ENCODE measurements around the gene OTUB2.

OTUB2 gene

GRCh38 chr14:93998871-93999403 is 27.2 kb upstream of the OTUB2 start:
- H3K4me1 ChIP-seq (ENCODE audit: control insufficient read depth, insufficient read depth, low read length), result peaks cover 2% of the 10 kb centered on the region
- no peaks in the 10 kb centered on the region for H3K27me3 ChIP-seq (ENCODE audit: control insufficient read depth, insufficient read depth, low read length)

GRCh38 chr14:93999573-93999972 is 26.6 kb upstream of the OTUB2 start:
- H3K36me3 ChIP-seq (ENCODE audit: control insufficient read depth, insufficient read depth, low read length), result no peaks in the 10 kb centered on the region
- no peak overlapping the region for H3K4me3 ChIP-seq (ENCODE audit: low read depth, low read length)
- no peaks in the 10 kb centered on the region for H3K27me3 ChIP-seq (ENCODE audit: control insufficient read depth, insufficient read depth, low read length)
- H3K9ac ChIP-seq (ENCODE audit: low read depth, low read length), result no peak overlapping the region
- peaks cover 2% of the 10 kb centered on the region for H3K4me1 ChIP-seq (ENCODE audit: control insufficient read depth, insufficient read depth, low read length)
- no peaks in the 10 kb centered on the region for H3K9me3 ChIP-seq (ENCODE audit: control insufficient read depth, insufficient read depth, low read length)

More at GRCh38 chr14:93998871-93999403, 27.2 kb upstream of the OTUB2 start:
- H3K36me3 ChIP-seq (ENCODE audit: control insufficient read depth, insufficient read depth, low read length), result no peaks in the 10 kb centered on the region
- no peak overlapping the region for H3K9ac ChIP-seq (ENCODE audit: low read depth, low read length)
- no peak overlapping the region for H3K4me3 ChIP-seq (ENCODE audit: low read depth, low read length)
- H3K9me3 ChIP-seq (ENCODE audit: control insufficient read depth, insufficient read depth, low read length), result no peaks in the 10 kb centered on the region

GRCh38 chr14:94000267-94000666 is 25.9 kb upstream of the OTUB2 start:
- Histone ChIP-seq H3K9ac (ENCODE audit: low read depth, low read length) (no peak overlapping the region), H3K27me3 (ENCODE audit: control insufficient read depth, insufficient read depth, low read length) (no peaks in the 10 kb centered on the region), H3K36me3 (ENCODE audit: control insufficient read depth, insufficient read depth, low read length) (no peaks in the 10 kb centered on the region), H3K4me1 (ENCODE audit: control insufficient read depth, insufficient read depth, low read length) (peaks cover 2% of the 10 kb centered on the region), H3K4me3 (ENCODE audit: low read depth, low read length) (no peak overlapping the region), H3K9me3 (ENCODE audit: control insufficient read depth, insufficient read depth, low read length) (no peaks in the 10 kb centered on the region)

- Histone ChIP-seq H3K4me3 (ENCODE audit: low read depth, low read length) (no peak overlapping the region), H3K36me3 (ENCODE audit: control insufficient read depth, insufficient read depth, low read length) (no peaks in the 10 kb centered on the region), H3K4me1 (ENCODE audit: control insufficient read depth, insufficient read depth, low read length) (peaks cover 2% of the 10 kb centered on the region), H3K9me3 (ENCODE audit: control insufficient read depth, insufficient read depth, low read length) (no peaks in the 10 kb centered on the region), H3K9ac (ENCODE audit: low read depth, low read length) (no peak overlapping the region), H3K27me3 (ENCODE audit: control insufficient read depth, insufficient read depth, low read length) (no peaks in the 10 kb centered on the region)
These were observed 25.1 kb upstream of the OTUB2 start for GRCh38 chr14:94001016-94001415.

DNA sequence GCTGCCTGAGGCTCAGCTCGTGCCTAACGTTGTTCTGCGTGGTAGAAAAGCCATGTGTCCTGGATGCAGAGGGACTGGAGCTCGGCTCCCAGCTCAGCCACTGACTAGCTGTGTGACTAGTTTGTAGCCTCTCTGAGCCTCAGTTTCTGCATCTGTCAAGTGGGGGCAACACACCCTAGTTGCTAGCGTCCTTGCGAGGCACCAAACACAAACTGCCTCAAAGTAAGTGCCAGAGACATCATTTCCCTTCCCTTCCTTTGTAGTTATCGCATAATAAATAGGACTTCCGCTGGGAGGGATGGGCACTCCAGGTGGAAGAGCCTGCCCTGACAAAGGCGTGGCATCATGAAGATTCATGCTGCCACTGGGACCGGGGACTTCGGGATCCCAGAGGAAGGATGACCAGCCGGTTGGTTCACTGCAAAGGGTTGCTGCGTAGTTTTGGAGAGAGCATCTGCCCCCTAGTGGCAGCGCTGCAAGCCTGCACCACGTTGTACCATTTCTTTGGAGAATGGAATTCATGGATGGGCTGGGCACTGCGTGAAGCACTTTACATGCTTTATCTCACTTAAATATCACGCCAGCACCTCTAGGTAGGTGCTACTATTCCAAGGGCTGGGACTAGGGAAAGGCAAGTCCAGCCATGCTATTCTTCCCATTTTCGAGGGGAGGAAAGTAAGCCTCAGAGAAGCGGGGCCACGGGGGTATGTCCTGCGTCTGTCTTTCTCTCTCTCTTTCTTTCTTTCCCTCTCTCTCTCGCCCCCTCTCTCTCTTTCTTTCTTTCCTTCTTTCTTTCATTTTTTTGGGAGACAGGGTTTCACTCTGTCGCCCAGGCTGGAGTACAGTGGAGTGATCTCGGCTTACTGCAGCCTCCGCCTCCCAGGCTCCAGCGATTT is 24.4 kb upstream of the OTUB2 start:
- no peaks in the 10 kb centered on the region for H3K27me3 ChIP-seq (ENCODE audit: control insufficient read depth, insufficient read depth, low read length)
- no peaks in the 10 kb centered on the region for H3K9me3 ChIP-seq (ENCODE audit: control insufficient read depth, insufficient read depth, low read length)
- H3K36me3 ChIP-seq (ENCODE audit: control insufficient read depth, insufficient read depth, low read length), result no peaks in the 10 kb centered on the region
- H3K4me3 ChIP-seq (ENCODE audit: low read depth, low read length), result no peak overlapping the region
- peaks cover 2% of the 10 kb centered on the region for H3K4me1 ChIP-seq (ENCODE audit: control insufficient read depth, insufficient read depth, low read length)
- H3K9ac ChIP-seq (ENCODE audit: low read depth, low read length), result no peak overlapping the region

DNA sequence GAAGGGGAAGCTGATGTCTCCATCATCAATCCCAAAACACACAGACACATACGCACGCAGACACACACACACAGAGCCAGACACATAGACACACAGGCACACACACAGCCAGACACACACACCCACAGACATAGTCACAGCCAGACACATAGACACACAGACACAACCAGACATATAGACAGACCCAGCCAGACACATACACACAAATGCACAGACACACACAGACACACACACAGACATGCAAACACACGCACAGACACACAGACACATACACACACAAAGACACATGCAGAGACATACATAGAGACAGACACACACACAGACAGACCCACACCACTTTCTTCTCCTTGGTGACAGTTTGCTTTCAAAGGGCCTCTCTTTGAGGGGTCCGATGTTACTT is 22.7 kb upstream of the OTUB2 start:
- Histone ChIP-seq H3K4me3 (ENCODE audit: low read depth, low read length) (no peak overlapping the region), H3K4me1 (ENCODE audit: control insufficient read depth, insufficient read depth, low read length) (peaks cover 2% of the 10 kb centered on the region), H3K27me3 (ENCODE audit: control insufficient read depth, insufficient read depth, low read length) (no peaks in the 10 kb centered on the region), H3K9ac (ENCODE audit: low read depth, low read length) (no peak overlapping the region), H3K36me3 (ENCODE audit: control insufficient read depth, insufficient read depth, low read length) (no peaks in the 10 kb centered on the region), H3K9me3 (ENCODE audit: control insufficient read depth, insufficient read depth, low read length) (no peaks in the 10 kb centered on the region)

DNA sequence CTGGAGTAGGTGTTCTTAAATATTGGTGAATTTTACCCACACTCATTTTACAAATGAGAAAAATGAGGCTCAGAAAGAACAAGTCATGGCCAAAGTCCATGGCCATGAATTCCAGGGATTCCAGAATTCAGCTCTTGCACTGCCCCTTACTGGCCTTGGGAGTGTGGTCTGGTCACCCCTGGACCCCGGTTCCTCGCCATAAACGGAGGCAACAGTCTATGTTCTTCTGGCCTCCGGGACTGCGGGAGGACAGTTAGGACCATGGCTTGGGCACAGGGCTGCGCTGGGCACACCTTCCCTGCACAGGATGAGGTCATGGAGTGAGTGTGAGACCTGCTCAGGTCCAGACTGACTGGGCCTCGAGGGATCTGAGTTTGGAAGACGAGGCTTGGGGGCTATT is 22.1 kb upstream of the OTUB2 start:
- H3K27me3 ChIP-seq (ENCODE audit: control insufficient read depth, insufficient read depth, low read length), result no peaks in the 10 kb centered on the region
- H3K36me3 ChIP-seq (ENCODE audit: control insufficient read depth, insufficient read depth, low read length), result no peaks in the 10 kb centered on the region
- H3K4me3 ChIP-seq (ENCODE audit: low read depth, low read length), result no peak overlapping the region
- no peaks in the 10 kb centered on the region for H3K9me3 ChIP-seq (ENCODE audit: control insufficient read depth, insufficient read depth, low read length)
- peaks cover 2% of the 10 kb centered on the region for H3K4me1 ChIP-seq (ENCODE audit: control insufficient read depth, insufficient read depth, low read length)
- H3K9ac ChIP-seq (ENCODE audit: low read depth, low read length), result no peak overlapping the region

- H3K9ac ChIP-seq (ENCODE audit: low read depth, low read length), result no peak overlapping the region
- H3K9me3 ChIP-seq (ENCODE audit: control insufficient read depth, insufficient read depth, low read length), result no peaks in the 10 kb centered on the region
- peaks cover 2% of the 10 kb centered on the region for H3K4me1 ChIP-seq (ENCODE audit: control insufficient read depth, insufficient read depth, low read length)
- no peaks in the 10 kb centered on the region for H3K36me3 ChIP-seq (ENCODE audit: control insufficient read depth, insufficient read depth, low read length)
- no peaks in the 10 kb centered on the region for H3K27me3 ChIP-seq (ENCODE audit: control insufficient read depth, insufficient read depth, low read length)
- no peak overlapping the region for H3K4me3 ChIP-seq (ENCODE audit: low read depth, low read length)
These were observed 20.6 kb upstream of the OTUB2 start for GRCh38 chr14:94005324-94006073.

GRCh38 chr14:94008234-94008633 is 17.9 kb upstream of the OTUB2 start:
- Histone ChIP-seq H3K9ac (ENCODE audit: low read depth, low read length) (no peak overlapping the region), H3K9me3 (ENCODE audit: control insufficient read depth, insufficient read depth, low read length) (no peaks in the 10 kb centered on the region), H3K36me3 (ENCODE audit: control insufficient read depth, insufficient read depth, low read length) (no peaks in the 10 kb centered on the region), H3K4me3 (ENCODE audit: low read depth, low read length) (no peak overlapping the region), H3K4me1 (ENCODE audit: control insufficient read depth, insufficient read depth, low read length) (no peaks in the 10 kb centered on the region), H3K27me3 (ENCODE audit: control insufficient read depth, insufficient read depth, low read length) (no peaks in the 10 kb centered on the region)

DNA sequence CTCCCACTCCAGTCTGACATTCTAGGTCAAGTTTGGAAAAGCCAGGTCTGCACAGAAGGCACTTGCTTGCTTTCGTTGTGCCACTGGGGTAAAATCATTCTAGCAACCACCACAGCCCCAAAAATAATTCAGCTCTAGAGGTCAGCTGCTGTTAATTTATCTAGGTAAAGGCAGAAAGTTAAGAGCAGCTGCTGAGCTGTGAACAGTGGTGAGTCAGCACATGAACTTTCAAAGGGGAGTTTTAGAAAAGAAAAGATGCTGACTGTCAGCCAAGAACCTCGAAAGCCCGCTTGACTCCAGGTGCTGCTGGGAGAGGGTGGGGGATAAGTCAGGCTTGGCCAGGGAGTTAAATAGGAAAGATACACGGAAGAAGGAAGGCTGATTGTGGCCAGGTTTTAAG is 16.4 kb upstream of the OTUB2 start:
- H3K9me3 ChIP-seq (ENCODE audit: control insufficient read depth, insufficient read depth, low read length), result no peaks in the 10 kb centered on the region
- H3K36me3 ChIP-seq (ENCODE audit: control insufficient read depth, insufficient read depth, low read length), result no peaks in the 10 kb centered on the region
- H3K4me3 ChIP-seq (ENCODE audit: low read depth, low read length), result no peak overlapping the region
- no peak overlapping the region for H3K9ac ChIP-seq (ENCODE audit: low read depth, low read length)
- no peaks in the 10 kb centered on the region for H3K4me1 ChIP-seq (ENCODE audit: control insufficient read depth, insufficient read depth, low read length)
- no peaks in the 10 kb centered on the region for H3K27me3 ChIP-seq (ENCODE audit: control insufficient read depth, insufficient read depth, low read length)

- H3K9me3 ChIP-seq (ENCODE audit: control insufficient read depth, insufficient read depth, low read length), result no peaks in the 10 kb centered on the region
- H3K4me3 ChIP-seq (ENCODE audit: low read depth, low read length), result no peak overlapping the region
- no peaks in the 10 kb centered on the region for H3K4me1 ChIP-seq (ENCODE audit: control insufficient read depth, insufficient read depth, low read length)
- H3K36me3 ChIP-seq (ENCODE audit: control insufficient read depth, insufficient read depth, low read length), result no peaks in the 10 kb centered on the region
- no peaks in the 10 kb centered on the region for H3K27me3 ChIP-seq (ENCODE audit: control insufficient read depth, insufficient read depth, low read length)
- no peak overlapping the region for H3K9ac ChIP-seq (ENCODE audit: low read depth, low read length)
These were observed 15.5 kb upstream of the OTUB2 start for GRCh38 chr14:94010625-94011024.

DNA sequence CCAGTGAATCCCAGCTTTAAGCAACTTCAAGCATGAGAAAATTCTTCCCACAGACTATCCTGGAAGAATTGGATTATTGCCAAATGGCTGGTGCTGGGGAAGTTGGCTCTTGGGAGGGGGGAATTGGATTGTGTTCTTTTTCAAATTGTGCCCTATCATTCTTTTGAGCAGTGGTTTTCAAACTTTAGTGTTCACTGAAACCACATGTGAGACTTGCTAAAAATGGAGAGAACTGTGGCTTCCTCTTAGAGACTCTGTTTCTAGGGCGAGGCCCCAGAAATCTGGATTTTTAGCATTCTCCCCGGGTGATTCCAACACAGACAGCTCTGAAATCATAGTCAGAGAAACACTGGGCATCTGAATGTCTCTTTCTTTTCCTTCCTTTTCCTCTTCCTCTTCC is 14.3 kb upstream of the OTUB2 start:
- Histone ChIP-seq H3K4me1 (ENCODE audit: control insufficient read depth, insufficient read depth, low read length) (no peaks in the 10 kb centered on the region), H3K9me3 (ENCODE audit: control insufficient read depth, insufficient read depth, low read length) (no peaks in the 10 kb centered on the region), H3K4me3 (ENCODE audit: low read depth, low read length) (no peak overlapping the region), H3K36me3 (ENCODE audit: control insufficient read depth, insufficient read depth, low read length) (no peaks in the 10 kb centered on the region), H3K27me3 (ENCODE audit: control insufficient read depth, insufficient read depth, low read length) (no peaks in the 10 kb centered on the region), H3K9ac (ENCODE audit: low read depth, low read length) (no peak overlapping the region)

Measured in iPS-15b (cell line).